GM20000 (cell line): Measurements from ENCODE around the gene RNF149.

Experiments
- DNase-seq: peaks from one replicate; pipeline ENCODE4 v3.0.0; 2012; ENCODE audit warnings: low spot score
- CTCF ChIP-seq: IDR thresholded peaks from 2 replicates; pipeline ENCODE4 v1.5.1; 2012; ENCODE audit warnings: mild to moderate bottlenecking, control low read depth; ENCODE audit errors: extremely low read depth, missing control alignments

The RNF149 gene

GRCh38 chr2:101341421-101341820 is 32.9 kb upstream of the RNF149 start:
- TF ChIP-seq CTCF = no peak
- no peak for DNase-seq

- DNase-seq = no peak
- no peak for TF ChIP-seq CTCF
Measured at GRCh38 chr2:101340141-101340551, 31.6 kb upstream of the RNF149 start.

- DNase-seq = no peak
- no peak for TF ChIP-seq CTCF
Measured at GRCh38 chr2:101339266-101339880, 30.9 kb upstream of the RNF149 start.

- TF ChIP-seq CTCF = no peak
- no peak for DNase-seq
Measured at GRCh38 chr2:101337877-101338276, 29.4 kb upstream of the RNF149 start.

- no peak for TF ChIP-seq CTCF
- no peak for DNase-seq
Measured at GRCh38 chr2:101332885-101333766, 24.6 kb upstream of the RNF149 start.

GRCh38 chr2:101331202-101331601 is 22.7 kb upstream of the RNF149 start:
- TF ChIP-seq CTCF = no peak
- DNase-seq = no peak

- no peak for DNase-seq
- no peak for TF ChIP-seq CTCF
Measured at GRCh38 chr2:101330253-101330933, 21.9 kb upstream of the RNF149 start.
